ENCODE results near the gene RGL1. TPM values are rescaled to one million over a fixed set of nuclear protein-coding genes. Genes with fewer than 3 reads are reported as not detected.

Gene RGL1
- total RNA-seq, 4 donors from 2014 or later, result 11.6 to 22.5 (median 15.0) TPM

GRCh38 chr1:183970516-183971300, 165.8 kb downstream of the RGL1 start:
- no peak for TF ChIP-seq POLR2A (IDR thresholded peaks at IDR 0.05)
- TF ChIP-seq, protein P1, sequence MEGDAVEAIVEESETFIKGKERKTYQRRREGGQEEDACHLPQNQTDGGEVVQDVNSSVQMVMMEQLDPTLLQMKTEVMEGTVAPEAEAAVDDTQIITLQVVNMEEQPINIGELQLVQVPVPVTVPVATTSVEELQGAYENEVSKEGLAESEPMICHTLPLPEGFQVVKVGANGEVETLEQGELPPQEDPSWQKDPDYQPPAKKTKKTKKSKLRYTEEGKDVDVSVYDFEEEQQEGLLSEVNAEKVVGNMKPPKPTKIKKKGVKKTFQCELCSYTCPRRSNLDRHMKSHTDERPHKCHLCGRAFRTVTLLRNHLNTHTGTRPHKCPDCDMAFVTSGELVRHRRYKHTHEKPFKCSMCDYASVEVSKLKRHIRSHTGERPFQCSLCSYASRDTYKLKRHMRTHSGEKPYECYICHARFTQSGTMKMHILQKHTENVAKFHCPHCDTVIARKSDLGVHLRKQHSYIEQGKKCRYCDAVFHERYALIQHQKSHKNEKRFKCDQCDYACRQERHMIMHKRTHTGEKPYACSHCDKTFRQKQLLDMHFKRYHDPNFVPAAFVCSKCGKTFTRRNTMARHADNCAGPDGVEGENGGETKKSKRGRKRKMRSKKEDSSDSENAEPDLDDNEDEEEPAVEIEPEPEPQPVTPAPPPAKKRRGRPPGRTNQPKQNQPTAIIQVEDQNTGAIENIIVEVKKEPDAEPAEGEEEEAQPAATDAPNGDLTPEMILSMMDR (IDR thresholded peaks at IDR 0.05), result no peak
- intact Hi-C loops (cut with DNase I; ENCODE audit: low total_unique reads), result no loop called here
- no peak overlapping the region for H3K4me3 ChIP-seq (ENCODE audit: low read depth, poor library complexity, severe bottlenecking)
- DNase-seq (ENCODE audit: low spot score in 2 of 2), result no peak
- 62 to 65% methylated on average over 4 of the region's 4 CpGs for WGBS, 2 donors

- no peak overlapping the region for H3K4me3 ChIP-seq (ENCODE audit: low read depth, poor library complexity, severe bottlenecking)
- TF ChIP-seq, protein P1 (IDR thresholded peaks at IDR 0.05), result no peak
- TF ChIP-seq POLR2A (IDR thresholded peaks at IDR 0.05), result no peak
- DNase-seq (ENCODE audit: low spot score in 2 of 2), result no peak
- 88 to 93% methylated on average over 3 of the region's 3 CpGs for WGBS, 2 donors
- intact Hi-C loops (cut with DNase I; ENCODE audit: low total_unique reads), result no loop called here
These were observed 170.7 kb downstream of the RGL1 start for GRCh38 chr1:183975651-183976050.

DNA sequence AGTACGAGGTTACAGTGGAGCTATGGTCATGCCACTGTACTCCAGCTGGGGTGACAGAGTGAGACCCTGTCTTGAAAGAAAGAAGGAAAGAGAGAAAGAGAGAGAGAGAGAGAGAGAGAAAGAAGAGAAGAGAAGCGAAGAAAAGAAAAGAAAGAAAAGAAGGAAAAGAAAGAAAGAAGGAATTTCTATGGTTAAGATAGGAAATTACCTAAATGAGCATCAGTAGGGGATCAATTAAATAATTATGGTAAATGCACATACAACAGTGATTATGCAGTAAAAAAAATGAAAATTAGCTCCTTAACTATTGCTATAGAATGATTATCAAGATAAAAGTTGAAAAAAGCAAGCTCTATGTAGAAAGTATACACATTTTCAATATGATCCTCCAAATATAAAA, 172.8 kb downstream of the RGL1 start:
- no peak overlapping the region for H3K4me3 ChIP-seq (ENCODE audit: low read depth, poor library complexity, severe bottlenecking)
- TF ChIP-seq, protein P1 (IDR thresholded peaks at IDR 0.05), result no peak
- no peak for TF ChIP-seq POLR2A (IDR thresholded peaks at IDR 0.05)
- intact Hi-C loops (cut with DNase I; ENCODE audit: low total_unique reads), result no loop called here
- DNase-seq (ENCODE audit: low spot score in 2 of 2), result no peak
- WGBS, 2 donors, result 87 to 98% methylated on average over 1 to 2 of the region's 2 CpGs

Other genes with a start within 250 kb of the RGL1 start
- gene NCF2, start 214.7 kb upstream of the RGL1 start, total RNA-seq, result 10 to 100 TPM; 26.6 to 58.2 (median 33.4) TPM
- 10 to 100 TPM; 33.0 to 73.5 (median 68.2) TPM for gene ARPC5, start 169.3 kb upstream of the RGL1 start, total RNA-seq
- gene APOBEC4, start 151.8 kb upstream of the RGL1 start, total RNA-seq, result not detected
- gene COLGALT2, start 232.6 kb downstream of the RGL1 start, total RNA-seq, result under 1 TPM; 0.08 to 0.65 (median 0.18) TPM
- gene TSEN15, start 246.6 kb downstream of the RGL1 start, total RNA-seq, result 10 to 100 TPM in 3 of 4 donors, 1 to 10 TPM in 1; 6.8 to 35.9 (median 12.8) TPM

All from lower leg skin (tissue), 4 donors.